ENCODE measurements around the gene TWIST1.

GRCh38 chr7:19143881-19144574 is 26.6 kb upstream of the TWIST1 start:
- TF ChIP-seq CTCF (IDR thresholded peaks at IDR 0.05 in 4 of 5, conservative IDR thresholded peaks at IDR 0.05 in 1 of 5) (no peak), POLR2A (IDR thresholded peaks at IDR 0.05) (no peak)
